22Rv1 (cell line): ENCODE results near the gene YBX2.
A peak's percentile ranks its signal among the peaks of the same experiment; 100 is the strongest.

ENCODE experiments used
- H3K27ac ChIP-seq: fragments of 450-650 bp; 2 replicates; pipeline ENCODE4 v1.5.1; 2017
- CTCF ChIP-seq: fragments of 450-650 bp; IDR thresholded peaks from 2 replicates; pipeline ENCODE4 v1.5.1; 2017; ENCODE audit warnings: mild to moderate bottlenecking
- ZFX ChIP-seq: fragments of 450-650 bp; IDR thresholded peaks from 2 replicates; pipeline ENCODE4 v1.6.1; 2017; ENCODE audit warnings: antibody characterized with exemption, borderline replicate concordance

The YBX2 gene

DNA sequence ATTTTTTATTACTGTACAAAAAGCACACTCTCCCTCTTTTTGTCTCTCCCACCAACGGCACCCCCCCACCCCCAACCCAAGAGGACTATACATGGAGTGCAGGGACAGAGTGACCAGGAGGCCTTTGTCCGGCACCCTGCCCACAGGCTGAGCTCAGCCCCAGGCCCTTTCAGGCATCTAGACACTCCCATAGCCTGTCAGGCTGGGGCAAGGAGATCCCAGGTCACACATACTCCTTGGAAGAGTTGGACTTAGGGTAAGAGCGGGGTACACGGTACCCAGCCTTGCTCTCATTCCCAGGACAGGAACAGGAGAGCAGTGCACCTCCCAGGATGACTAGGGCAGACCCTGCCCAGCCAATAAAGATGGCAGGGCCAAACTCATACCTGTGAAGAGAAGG, 34.3 kb downstream of the YBX2 start:
- H3K27ac ChIP-seq: peak overlapping the region; percentile 99
- TF ChIP-seq CTCF (no peak), ZFX (no peak)

GRCh38 chr17:7259555-7259889, 34.9 kb downstream of the YBX2 start:
- peak overlapping the region; percentile 99 for H3K27ac ChIP-seq
- TF ChIP-seq CTCF: no peak
- no peak for TF ChIP-seq ZFX

- H3K27ac ChIP-seq: peak overlapping the region; percentile 99
- TF ChIP-seq CTCF (no peak), ZFX (no peak)
These were observed 35.5 kb downstream of the YBX2 start for GRCh38 chr17:7258731-7259554.

DNA sequence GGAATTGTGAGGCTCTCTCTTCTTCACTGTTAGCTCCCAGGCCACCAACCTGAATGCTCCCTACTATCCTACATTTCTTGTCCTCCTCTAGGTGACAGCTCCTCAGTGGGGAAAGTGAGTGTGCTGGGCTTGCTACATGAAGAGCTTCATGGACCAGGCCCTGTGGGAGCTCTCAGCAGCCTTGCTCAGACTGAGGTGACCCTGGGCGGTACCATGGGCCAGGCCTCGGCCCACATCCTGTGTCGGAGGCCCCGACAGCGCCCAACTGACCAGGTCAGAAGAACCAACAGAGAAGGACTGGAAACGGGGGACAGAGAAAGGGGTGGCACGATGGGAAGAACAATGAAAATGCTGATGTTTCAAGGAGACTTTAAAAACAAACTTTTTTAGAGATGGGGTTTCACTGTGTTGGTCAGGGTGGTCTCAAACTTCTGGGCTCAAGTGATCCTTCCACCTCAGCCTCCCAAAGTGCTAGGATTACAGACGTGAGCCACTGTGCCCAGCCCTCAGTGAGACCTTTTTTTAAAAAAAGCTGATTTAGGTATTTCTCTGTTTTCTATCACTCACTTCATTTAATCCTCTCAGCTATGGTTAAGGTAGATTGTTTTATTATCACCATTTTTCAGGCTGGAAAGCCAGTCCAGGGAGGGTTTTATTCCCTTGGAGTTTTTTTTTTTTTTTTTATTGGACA, 37.5 kb downstream of the YBX2 start:
- TF ChIP-seq CTCF (no peak), ZFX (no peak)

GRCh38 chr17:7254511-7254910, 39.9 kb downstream of the YBX2 start:
- H3K27ac ChIP-seq: peak overlapping the region; percentile 99
- TF ChIP-seq ZFX (no peak), CTCF (no peak)

More for the DNA sequence above, 37.5 kb downstream of the YBX2 start:
- H3K27ac ChIP-seq: peak overlapping the region; percentile 99

- H3K27ac ChIP-seq: peak overlapping the region; percentile 99
- TF ChIP-seq ZFX (no peak), CTCF (no peak)
These were observed 41.4 kb downstream of the YBX2 start for GRCh38 chr17:7253082-7253481.
